SH-SY5Y (cell line): ENCODE measurements around the gene ZNF778.

Source experiments
- GATA2 ChIP-seq: IDR thresholded peaks from 2 replicates; pipeline ENCODE4 v1.6.1; 2011; ENCODE audit warnings: mild to moderate bottlenecking, low read depth, low read length
- GATA3 ChIP-seq: IDR thresholded peaks from 2 replicates; pipeline ENCODE4 v1.6.1; 2011; ENCODE audit warnings: low read depth, mild to moderate bottlenecking, low read length, moderate library complexity

DNA sequence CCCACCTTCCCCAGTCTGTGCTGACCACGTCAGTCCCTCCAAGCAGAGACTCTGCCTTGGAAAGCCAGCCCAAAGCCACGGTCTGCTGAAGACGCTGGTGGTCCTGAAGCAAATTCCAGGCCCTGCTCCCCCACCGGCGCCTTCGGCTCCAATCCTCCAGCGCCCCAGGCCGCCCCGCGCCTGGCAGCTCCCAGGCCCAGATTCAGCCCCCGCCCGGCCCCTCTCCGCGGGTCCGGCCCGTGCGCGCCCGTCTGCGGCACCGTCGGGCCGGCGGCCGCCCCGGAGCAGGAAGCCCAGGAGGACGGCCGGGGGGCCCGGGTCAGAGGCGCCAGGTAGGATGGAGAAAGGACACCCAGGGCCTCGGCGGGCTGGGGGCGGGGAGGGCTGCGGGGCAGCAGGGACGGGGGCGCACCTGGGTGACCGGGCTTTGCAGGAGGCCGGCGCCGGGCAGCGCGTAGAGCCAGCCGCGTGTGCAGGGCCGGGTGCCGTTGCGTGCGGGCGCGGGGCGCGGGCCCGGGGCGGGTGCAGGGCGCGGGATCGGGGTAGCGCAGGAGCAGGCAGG is 16.6 kb upstream of the ZNF778 start:
- no peak for TF ChIP-seq GATA3
- no peak for TF ChIP-seq GATA2
